Nephron (organoid): ENCODE measurements around the gene IPCEF1.

Source experiments
- H3K27ac Mint-ChIP-seq, 3 experiments: 2 replicates each; pipeline ENCODE4 v1.8.0; 2020; ENCODE audit warnings: mixed read lengths in 3 of 3, mild to moderate bottlenecking in 2 of 3, moderate library complexity in 1 of 3
- H3K27me3 Mint-ChIP-seq: 2 replicates; pipeline ENCODE4 v1.8.0; 2021; ENCODE audit warnings: low read depth, mild to moderate bottlenecking, moderate library complexity, mixed read lengths
- H3K36me3 Mint-ChIP-seq: 2 replicates; pipeline ENCODE4 v1.8.0; 2020; ENCODE audit warnings: low read depth, mixed read lengths
- H3K4me1 Mint-ChIP-seq: 2 replicates; pipeline ENCODE4 v1.8.0; 2020; ENCODE audit warnings: mixed read lengths
- H3K4me3 Mint-ChIP-seq, 3 experiments: 2 replicates each; pipeline ENCODE4 v1.8.0; 2020; ENCODE audit warnings: mild to moderate bottlenecking in 3 of 3, mixed read lengths in 3 of 3, moderate library complexity in 2 of 3
- H3K9me3 Mint-ChIP-seq: 2 replicates; pipeline ENCODE4 v1.8.0; 2020; ENCODE audit warnings: mixed read lengths
- TF ChIP-seq, protein P1 (sequence below), 3 experiments: fragments of 200-600 bp; sonication (generic); IDR thresholded peaks; one replicate each; pipeline ENCODE4 v1.5.0; 2021; ENCODE audit warnings: antibody characterized with exemption in 3 of 3; ENCODE audit not compliant: unreplicated experiment in 3 of 3

IPCEF1 gene

DNA sequence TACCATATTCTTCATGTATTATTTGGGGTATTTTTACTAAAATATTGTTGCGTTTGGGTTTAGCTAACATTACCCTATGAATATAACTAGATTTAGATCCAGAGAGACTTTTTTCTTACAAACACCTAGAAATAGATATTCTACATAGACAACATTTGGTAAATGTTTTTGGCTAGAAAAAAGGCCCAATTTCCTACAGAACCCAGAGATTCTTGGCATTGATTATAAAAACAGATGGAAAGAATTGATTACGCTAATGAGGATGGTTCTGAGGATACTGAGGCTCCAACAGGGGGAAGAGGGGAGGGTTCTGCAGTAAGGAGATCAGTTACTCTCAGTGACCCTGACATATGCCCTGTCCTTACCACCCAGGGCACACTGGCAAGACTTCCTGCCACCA lies 123.2 kb downstream of the IPCEF1 start:
- no peaks in the 10 kb centered on the region for H3K9me3 Mint-ChIP-seq
- no peak overlapping the region for H3K27ac Mint-ChIP-seq
- no peaks in the 10 kb centered on the region for H3K36me3 Mint-ChIP-seq
- H3K4me1 Mint-ChIP-seq: peaks cover 11% of the 10 kb centered on the region
- TF ChIP-seq, protein P1, sequence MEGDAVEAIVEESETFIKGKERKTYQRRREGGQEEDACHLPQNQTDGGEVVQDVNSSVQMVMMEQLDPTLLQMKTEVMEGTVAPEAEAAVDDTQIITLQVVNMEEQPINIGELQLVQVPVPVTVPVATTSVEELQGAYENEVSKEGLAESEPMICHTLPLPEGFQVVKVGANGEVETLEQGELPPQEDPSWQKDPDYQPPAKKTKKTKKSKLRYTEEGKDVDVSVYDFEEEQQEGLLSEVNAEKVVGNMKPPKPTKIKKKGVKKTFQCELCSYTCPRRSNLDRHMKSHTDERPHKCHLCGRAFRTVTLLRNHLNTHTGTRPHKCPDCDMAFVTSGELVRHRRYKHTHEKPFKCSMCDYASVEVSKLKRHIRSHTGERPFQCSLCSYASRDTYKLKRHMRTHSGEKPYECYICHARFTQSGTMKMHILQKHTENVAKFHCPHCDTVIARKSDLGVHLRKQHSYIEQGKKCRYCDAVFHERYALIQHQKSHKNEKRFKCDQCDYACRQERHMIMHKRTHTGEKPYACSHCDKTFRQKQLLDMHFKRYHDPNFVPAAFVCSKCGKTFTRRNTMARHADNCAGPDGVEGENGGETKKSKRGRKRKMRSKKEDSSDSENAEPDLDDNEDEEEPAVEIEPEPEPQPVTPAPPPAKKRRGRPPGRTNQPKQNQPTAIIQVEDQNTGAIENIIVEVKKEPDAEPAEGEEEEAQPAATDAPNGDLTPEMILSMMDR (IDR thresholded peaks at IDR 0.05; ENCODE audit: unreplicated experiment in 3 of 3): no peak
- H3K27me3 Mint-ChIP-seq: no peaks in the 10 kb centered on the region
- H3K4me3 Mint-ChIP-seq: no peak overlapping the region

DNA sequence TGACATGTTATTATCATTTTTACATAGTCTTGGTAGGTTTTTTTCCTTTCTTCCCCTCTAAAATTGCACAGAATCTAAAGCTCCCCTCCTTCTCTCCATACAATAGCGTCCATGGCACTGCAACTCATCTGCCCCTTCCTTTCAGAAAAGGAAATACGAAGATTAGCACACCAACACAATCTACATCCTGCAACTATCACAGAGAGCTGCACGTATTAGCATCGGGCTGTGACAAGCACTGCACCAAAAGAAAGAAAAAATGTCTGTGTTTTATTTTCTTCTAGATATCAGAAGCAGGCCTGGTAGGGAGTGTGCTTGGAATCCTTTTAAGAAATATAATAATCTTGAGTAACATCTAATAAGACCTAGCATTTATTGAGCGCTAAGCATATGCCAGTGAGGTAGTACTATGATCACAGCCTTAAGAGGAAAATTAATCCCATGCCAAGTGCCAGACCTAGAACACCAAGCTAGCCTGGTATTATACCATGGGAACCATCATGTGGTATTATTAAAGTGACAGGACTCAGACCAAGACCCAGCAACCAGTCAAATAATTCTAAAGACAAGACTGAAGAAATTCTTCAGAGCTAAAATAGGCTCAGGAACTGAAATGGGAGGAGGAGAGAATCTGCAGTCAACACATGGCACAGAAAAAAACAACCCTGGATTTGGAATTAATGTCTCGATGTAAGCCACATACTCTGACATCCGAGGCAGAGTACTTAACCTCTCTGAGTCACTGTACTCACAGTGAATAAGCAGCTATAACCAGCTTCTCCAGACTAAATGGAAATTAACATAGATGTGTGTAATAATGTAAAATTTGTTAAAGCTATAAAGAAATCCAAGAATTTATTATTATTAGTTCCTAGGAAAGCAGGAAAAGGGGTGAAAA lies 124.3 kb downstream of the IPCEF1 start:
- Mint-ChIP-seq H3K36me3 (no peaks in the 10 kb centered on the region), H3K27ac (no peak overlapping the region), H3K9me3 (no peaks in the 10 kb centered on the region), H3K27me3 (no peaks in the 10 kb centered on the region), H3K4me1 (peaks cover 11% of the 10 kb centered on the region), H3K4me3 (no peak overlapping the region)
- TF ChIP-seq, protein P1 (IDR thresholded peaks at IDR 0.05; ENCODE audit: unreplicated experiment in 3 of 3): no peak

DNA sequence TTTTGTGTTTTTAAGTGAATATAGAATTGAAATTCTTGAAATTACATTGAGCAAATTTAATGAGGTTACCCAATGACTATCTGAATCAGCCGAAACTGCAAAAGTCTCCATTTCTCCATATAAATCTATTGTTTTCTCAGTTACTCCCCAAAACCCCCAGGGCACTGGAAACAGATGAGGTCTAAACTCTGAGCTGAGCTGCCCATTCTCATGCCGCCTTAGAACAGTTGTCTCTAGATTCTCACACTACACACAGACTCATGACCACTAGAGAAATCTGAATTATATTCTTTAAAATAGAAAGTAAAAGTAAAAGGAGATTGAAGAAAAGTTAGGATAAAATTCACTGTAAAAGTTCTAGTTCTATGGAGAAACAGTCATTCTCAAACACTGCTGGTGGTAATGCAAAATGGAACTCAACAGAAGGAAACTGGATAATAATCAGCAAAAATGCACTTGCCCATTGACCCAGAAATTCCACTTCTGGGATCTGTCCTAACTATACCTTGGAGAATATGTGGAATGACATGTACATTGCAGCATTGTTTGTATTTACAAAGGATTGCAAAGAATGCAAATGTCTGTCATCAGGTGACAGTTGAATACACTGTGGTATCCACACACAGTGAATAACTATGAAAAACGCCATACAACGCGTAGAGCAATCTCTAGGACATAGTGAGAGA lies 125.5 kb downstream of the IPCEF1 start:
- Mint-ChIP-seq H3K4me1 (peaks cover 2% of the 10 kb centered on the region), H3K27ac (no peak overlapping the region)

DNA sequence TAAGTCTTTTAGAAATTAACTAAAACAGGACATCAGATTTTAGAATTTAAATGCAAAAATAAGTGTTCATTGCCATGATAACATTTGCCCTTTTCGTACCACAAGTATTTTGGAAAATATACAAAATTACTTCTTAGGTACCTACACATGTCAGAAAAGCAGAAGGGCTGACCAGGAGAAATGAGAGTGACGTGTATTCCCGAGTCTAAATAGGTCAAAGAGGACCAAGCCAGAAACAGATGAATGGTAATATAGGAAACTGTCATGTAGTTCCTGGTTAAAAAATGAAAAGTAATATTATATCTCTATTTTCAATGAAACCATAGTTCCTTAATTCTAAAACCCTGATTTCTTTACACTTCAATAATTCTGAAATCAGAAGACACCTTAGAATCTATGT lies 126.2 kb downstream of the IPCEF1 start:
- Mint-ChIP-seq H3K27ac (no peak overlapping the region), H3K4me3 (no peak overlapping the region), H3K9me3 (no peaks in the 10 kb centered on the region), H3K4me1 (no peaks in the 10 kb centered on the region), H3K27me3 (peaks cover 4% of the 10 kb centered on the region), H3K36me3 (no peaks in the 10 kb centered on the region)
- TF ChIP-seq, protein P1 (IDR thresholded peaks at IDR 0.05; ENCODE audit: unreplicated experiment in 3 of 3): no peak

More for the DNA sequence above, 125.5 kb downstream of the IPCEF1 start:
- H3K9me3 Mint-ChIP-seq: no peaks in the 10 kb centered on the region
- peaks cover 4% of the 10 kb centered on the region for H3K27me3 Mint-ChIP-seq
- H3K36me3 Mint-ChIP-seq: no peaks in the 10 kb centered on the region
- H3K4me3 Mint-ChIP-seq: no peak overlapping the region
- TF ChIP-seq, protein P1 (IDR thresholded peaks at IDR 0.05; ENCODE audit: unreplicated experiment in 3 of 3): no peak

DNA sequence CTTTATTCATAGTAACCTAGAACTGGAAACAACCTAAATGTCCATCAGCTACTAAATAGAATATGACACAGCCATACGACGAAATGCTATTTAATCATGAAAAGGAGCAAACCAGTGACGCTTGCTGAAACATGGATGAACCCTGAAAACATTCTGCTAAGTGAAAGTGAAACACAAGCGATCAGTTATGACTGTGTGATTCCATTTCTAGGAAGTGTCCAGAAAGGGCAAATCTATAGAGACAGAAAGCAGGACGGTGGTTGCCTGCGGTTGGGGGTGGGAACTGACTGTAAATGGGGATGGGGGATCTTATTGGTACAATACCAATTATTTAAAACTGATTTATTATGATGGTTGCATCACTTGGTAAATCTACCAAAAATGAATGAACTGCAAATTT lies 126.8 kb downstream of the IPCEF1 start:
- no peak overlapping the region for H3K27ac Mint-ChIP-seq
- no peak overlapping the region for H3K4me3 Mint-ChIP-seq
- peaks cover 4% of the 10 kb centered on the region for H3K27me3 Mint-ChIP-seq
- no peaks in the 10 kb centered on the region for H3K9me3 Mint-ChIP-seq
- H3K4me1 Mint-ChIP-seq: no peaks in the 10 kb centered on the region
- TF ChIP-seq, protein P1 (IDR thresholded peaks at IDR 0.05; ENCODE audit: unreplicated experiment in 3 of 3): no peak
- H3K36me3 Mint-ChIP-seq: no peaks in the 10 kb centered on the region
